SK-N-SH treated with all-trans-retinoic acid at 6 μM for 48 hours (cell line): Measurements from ENCODE around the gene OVCA2.

Experiments
- ATAC-seq: fragments of 200-7000 bp; cut with Tn5 transposase; 3 replicates; pipeline ENCODE4 v1.9.1; 2020; ENCODE audit warnings: mild to moderate bottlenecking, moderate library complexity
- ARNTL ChIP-seq: fragments of 450-650 bp; formaldehyde crosslinking; IDR thresholded peaks from 2 replicates; pipeline ENCODE4 v1.5.0; 2020; ENCODE audit warnings: low read depth, mild to moderate bottlenecking, moderate library complexity, borderline replicate concordance
- CREB5 ChIP-seq: fragments of 250-450 bp; sonication (Bioruptor Pico); IDR thresholded peaks from 2 replicates; pipeline ENCODE4 v1.5.1; 2020; ENCODE audit warnings: low read depth, mild to moderate bottlenecking, moderate library complexity
- CSDC2 ChIP-seq: fragments of 250-450 bp; sonication (Bioruptor Pico); IDR thresholded peaks from 2 replicates; pipeline ENCODE4 v1.5.0; 2020; ENCODE audit warnings: mild to moderate bottlenecking, moderate library complexity
- CSRNP3 ChIP-seq: fragments of 250-450 bp; sonication (Bioruptor Pico); IDR thresholded peaks from 2 replicates; pipeline ENCODE4 v1.5.1; 2021; ENCODE audit warnings: mild to moderate bottlenecking, moderate library complexity
- ESRRG ChIP-seq: fragments of 250-450 bp; sonication (Bioruptor Pico); IDR thresholded peaks from 2 replicates; pipeline ENCODE4 v1.6.1; 2021; ENCODE audit warnings: mild to moderate bottlenecking
- GLIS3 ChIP-seq: fragments of 250-450 bp; sonication (Bioruptor Pico); IDR thresholded peaks from 2 replicates; pipeline ENCODE4 v1.5.0; 2020; ENCODE audit warnings: mild to moderate bottlenecking, moderate library complexity
- ISL1 ChIP-seq: fragments of 250-450 bp; sonication (Bioruptor Pico); IDR thresholded peaks from 2 replicates; pipeline ENCODE4 v2.1.2; 2022; ENCODE audit warnings: mild to moderate bottlenecking, moderate library complexity
- OSR1 ChIP-seq: fragments of 250-450 bp; sonication (Bioruptor Pico); IDR thresholded peaks from 2 replicates; pipeline ENCODE4 v1.8.0; 2022; ENCODE audit warnings: moderate library complexity, mild to moderate bottlenecking, inconsistent platforms
- PATZ1 ChIP-seq: fragments of 250-450 bp; sonication (Bioruptor Pico); IDR thresholded peaks from 2 replicates; pipeline ENCODE4 v1.8.0; 2020; ENCODE audit warnings: mild to moderate bottlenecking, moderate library complexity, borderline replicate concordance
- RARB ChIP-seq: fragments of 250-450 bp; sonication (Bioruptor Pico); IDR thresholded peaks from 2 replicates; pipeline ENCODE4 v1.8.0; 2021; ENCODE audit warnings: mild to moderate bottlenecking, moderate library complexity
- SNAI2 ChIP-seq: fragments of 250-450 bp; sonication (Bioruptor Pico); IDR thresholded peaks from 2 replicates; pipeline ENCODE4 v1.5.0; 2020; ENCODE audit warnings: mild to moderate bottlenecking, moderate library complexity
- TOX ChIP-seq: fragments of 250-450 bp; sonication (Bioruptor Pico); IDR thresholded peaks from 2 replicates; pipeline ENCODE4 v1.8.0; 2021; ENCODE audit warnings: mild to moderate bottlenecking, moderate library complexity, borderline replicate concordance
- TSHZ2 ChIP-seq: fragments of 250-450 bp; sonication (Bioruptor Pico); IDR thresholded peaks from 2 replicates; pipeline ENCODE4 v1.5.0; 2020; ENCODE audit warnings: mild to moderate bottlenecking, moderate library complexity
- ZFP3 ChIP-seq: fragments of 250-450 bp; sonication (Bioruptor Pico); IDR thresholded peaks from 2 replicates; pipeline ENCODE4 v1.5.0; 2020; ENCODE audit warnings: mild to moderate bottlenecking, moderate library complexity
- ZFP30 ChIP-seq: fragments of 450-650 bp; formaldehyde crosslinking; IDR thresholded peaks from 2 replicates; pipeline ENCODE4 v1.5.0; 2022; ENCODE audit warnings: mild to moderate bottlenecking, moderate library complexity
- ZNF70 ChIP-seq: fragments of 450-650 bp; formaldehyde crosslinking; IDR thresholded peaks from 2 replicates; pipeline ENCODE4 v1.5.0; 2020; ENCODE audit warnings: mild to moderate bottlenecking, moderate library complexity

OVCA2 gene

GRCh38 chr17:2071455-2072281, 29.8 kb downstream of the OVCA2 start:
- ATAC-seq = no peak
- TF ChIP-seq SNAI2 (CRISPR knock-in tag) = no peak
- no peak for TF ChIP-seq CSRNP3
- no peak for TF ChIP-seq RARB
- no peak for TF ChIP-seq ZFP3 (CRISPR knock-in tag)
- TF ChIP-seq ISL1 (CRISPR knock-in tag) = no peak

GRCh38 chr17:2074919-2075318, 33.1 kb downstream of the OVCA2 start:
- ATAC-seq = no peak

More at GRCh38 chr17:2074919-2075318, 33.1 kb downstream of the OVCA2 start:
- TF ChIP-seq ZFP30 (CRISPR knock-in tag) (no peak), CSDC2 (CRISPR knock-in tag) (no peak), TOX (no peak), OSR1 (CRISPR knock-in tag) (no peak), GLIS3 (CRISPR knock-in tag) (no peak), ZNF70 (CRISPR knock-in tag) (no peak), CSRNP3 (no peak), PATZ1 (CRISPR knock-in tag) (no peak), ARNTL (CRISPR knock-in tag) (no peak), RARB (no peak), SNAI2 (CRISPR knock-in tag) (no peak), ESRRG (no peak), TSHZ2 (no peak), CREB5 (CRISPR knock-in tag) (no peak)
